A673 (cell line): ENCODE measurements around the gene LRRC23. TPM values are rescaled to one million over a fixed set of nuclear protein-coding genes. Genes with fewer than 3 reads are reported as not detected.

Experiments used
- BruUV-seq: library from RNA; stranded (reverse); fragments of 400-500 nt; replicated peaks from 2 replicates; lab custom pipeline; 2021; lab: Mats Ljungman, UMichigan
- CTCF ChIA-PET: fragments of 300-600 bp; sonication (Branson Sonifier 250); formaldehyde crosslinking; loops from one replicate; lab custom pipeline; 2022; ENCODE audit warnings: antibody characterized with exemption; lab: Charles Lee
- POLR2A ChIA-PET: fragments of 300-600 bp; sonication (Branson Sonifier 250); formaldehyde crosslinking; loops from one replicate; lab custom pipeline; 2022; ENCODE audit warnings: antibody characterized with exemption; ENCODE audit not compliant: low non-redundant PET; lab: Charles Lee
- DNase-seq: peaks from one replicate; pipeline ENCODE4 v3.0.0-alpha.2; 2015; ENCODE audit warnings: low spot score
- H3K27ac ChIP-seq: fragments of 200-600 bp; sonication (generic); 2 replicates; pipeline ENCODE4 v1.5.1; 2016; ENCODE audit warnings: mixed run types, low read depth, mild to moderate bottlenecking, mixed read lengths, antibody characterized with exemption, low read length; ENCODE audit not compliant: poor library complexity, severe bottlenecking
- H3K27me3 ChIP-seq: fragments of 200-600 bp; sonication (generic); replicated peaks from 2 replicates; pipeline ENCODE4 v1.6.1; 2017; ENCODE audit warnings: mixed run types, low read depth, mild to moderate bottlenecking, mixed read lengths, antibody characterized with exemption, low read length; ENCODE audit not compliant: insufficient read depth, poor library complexity
- H3K36me3 ChIP-seq: fragments of 200-600 bp; sonication (generic); 2 replicates; pipeline ENCODE4 v1.6.1; 2016; ENCODE audit warnings: mixed run types, mild to moderate bottlenecking, mixed read lengths, antibody characterized with exemption, low read length; ENCODE audit not compliant: insufficient read depth, poor library complexity, severe bottlenecking
- H3K4me1 ChIP-seq: fragments of 200-600 bp; sonication (generic); 2 replicates; pipeline ENCODE4 v1.6.1; 2017; ENCODE audit warnings: mixed run types, mild to moderate bottlenecking, mixed read lengths, antibody characterized with exemption, low read length; ENCODE audit not compliant: insufficient read depth, poor library complexity, severe bottlenecking
- H3K4me3 ChIP-seq: fragments of 200-600 bp; sonication (generic); 2 replicates; pipeline ENCODE4 v1.5.1; 2016; ENCODE audit warnings: low read depth, mixed run types, mild to moderate bottlenecking, mixed read lengths, low read length; ENCODE audit not compliant: poor library complexity, severe bottlenecking
- H3K9me3 ChIP-seq: fragments of 200-600 bp; sonication (generic); 2 replicates; pipeline ENCODE4 v1.6.1; 2016; ENCODE audit warnings: mixed run types, low read depth, mild to moderate bottlenecking, mixed read lengths, antibody characterized with exemption, low read length; ENCODE audit not compliant: poor library complexity, severe bottlenecking
- CTCF ChIP-seq: fragments of 300-800, 200-600 bp; sonication (generic); conservative IDR thresholded peaks from 2 replicates; pipeline ENCODE4 v1.5.1; 2017; ENCODE audit warnings: low read depth, mild to moderate bottlenecking, antibody characterized with exemption, low read length, moderate library complexity, mixed read lengths
- EZH2 ChIP-seq: fragments of 200-600 bp; sonication (generic); IDR thresholded peaks from 2 replicates; pipeline ENCODE4 v1.6.1; 2017; ENCODE audit warnings: borderline replicate concordance, low read depth, mild to moderate bottlenecking, mixed read lengths, antibody characterized with exemption, low read length; ENCODE audit not compliant: poor library complexity, severe bottlenecking
- intact Hi-C: fragments of 100-400 bp; cut with micrococcal nuclease; formaldehyde crosslinking; loops from one replicate; pipeline ENCODE4 v1.10.0; 2022; ENCODE audit not compliant: unreplicated experiment
- total RNA-seq: library from RNA; stranded (reverse); gene quantifications from 2 replicates; pipeline ENCODE4 v1.2.3, GENCODE V29; 2021

The LRRC23 gene
- total RNA-seq, 1 experiment from 2014 or later = 7.7 TPM

GRCh38 chr12:6938353-6939190 is 34.0 kb downstream of the LRRC23 start:
- ChIA-PET POLR2A (interaction anchor here (1.1 kb wide), 1 partner anchor 249 kb away, joined by 3 read pairs; the partner anchor contains the start of gene ZNF384), CTCF (interaction anchor here (1.0 to 1.6 kb wide), 3 partner anchors 13 to 69 kb away, joined by 4 to 11 read pairs (median 4); no protein-coding TSS in a partner anchor)
- intact Hi-C loops = loop anchor here (2.0 to 5.0 kb wide), 3 partner anchors 14 to 186 kb away; partner anchors contain the start of genes MLF2 and SPSB2
- Histone ChIP-seq H3K27me3 (no peaks in the 10 kb centered on the region), H3K36me3 (peaks cover 57% of the 10 kb centered on the region), H3K4me3 (peak overlapping the region; percentile 62), H3K9me3 (no peaks in the 10 kb centered on the region), H3K27ac (peak overlapping the region; percentile 98), H3K4me1 (peaks cover 23% of the 10 kb centered on the region)
- BruUV-seq = TSS peak; percentile 18
- TF ChIP-seq EZH2 (no peak), CTCF (no peak)
- no peak for DNase-seq

- DNase-seq = no peak
- no TSS peak for BruUV-seq
- H3K4me1 ChIP-seq = peaks cover 23% of the 10 kb centered on the region
- peaks cover 52% of the 10 kb centered on the region for H3K36me3 ChIP-seq
- H3K9me3 ChIP-seq = no peaks in the 10 kb centered on the region
- CTCF ChIA-PET = interaction anchor here (0.6 to 1.2 kb wide), 2 partner anchors 12 to 67 kb away, joined by 3 to 4 read pairs; partner anchors contain the start of gene ATN1
- POLR2A ChIA-PET = interaction anchor here (0.6 kb wide), 1 partner anchor 24 kb away, joined by 3 read pairs; no protein-coding TSS in a partner anchor
- no peaks in the 10 kb centered on the region for H3K27me3 ChIP-seq
- intact Hi-C loops = loop anchor here (2.0 to 5.0 kb wide), 3 partner anchors 14 to 187 kb away; partner anchors contain the start of genes MLF2 and SPSB2
- H3K27ac ChIP-seq = peak overlapping the region; percentile 98
- H3K4me3 ChIP-seq = no peak overlapping the region
- TF ChIP-seq EZH2 (no peak), CTCF (no peak)
Measured at GRCh38 chr12:6939191-6939540, 34.5 kb downstream of the LRRC23 start.

GRCh38 chr12:6941267-6941666 is 36.6 kb downstream of the LRRC23 start:
- peaks cover 42% of the 10 kb centered on the region for H3K36me3 ChIP-seq
- H3K4me1 ChIP-seq = peaks cover 34% of the 10 kb centered on the region
- H3K4me3 ChIP-seq = no peak overlapping the region
- H3K27ac ChIP-seq = peak overlapping the region; percentile 39
- H3K27me3 ChIP-seq = no peaks in the 10 kb centered on the region
- no TSS peak for BruUV-seq
- H3K9me3 ChIP-seq = no peaks in the 10 kb centered on the region
- intact Hi-C loops = no loop called here
- ChIA-PET CTCF (no interaction called here), POLR2A (no interaction called here)
- no peak for TF ChIP-seq CTCF
- no peak for TF ChIP-seq EZH2
- DNase-seq = no peak
